HG02970 (cell line): ENCODE data around the gene JMJD8.

ENCODE experiments used
- ATAC-seq: cut with Tn5 transposase; IDR thresholded peaks from one replicate; pipeline ENCODE4 v1.9.1; 2021; ENCODE audit warnings: mild to moderate bottlenecking, moderate library complexity, moderate number of reproducible peaks; ENCODE audit not compliant: unreplicated experiment, low FRiP score

JMJD8 gene

GRCh38 chr16:710500-711075 is 26.5 kb upstream of the JMJD8 start:
- ATAC-seq: no peak

GRCh38 chr16:709566-710499 is 25.7 kb upstream of the JMJD8 start:
- no peak for ATAC-seq

GRCh38 chr16:708959-709358 is 24.8 kb upstream of the JMJD8 start:
- ATAC-seq: no peak

GRCh38 chr16:708019-708418 is 23.9 kb upstream of the JMJD8 start:
- no peak for ATAC-seq

GRCh38 chr16:707062-707538 is 23.0 kb upstream of the JMJD8 start:
- ATAC-seq: no peak

GRCh38 chr16:706189-707061 is 22.3 kb upstream of the JMJD8 start:
- ATAC-seq: no peak

GRCh38 chr16:705431-706188 is 21.5 kb upstream of the JMJD8 start, which contains the start of gene FBXL16:
Gene FBXL16 (minus strand): TSS chr16:705801. CDS start chr16:697405, 8,396 bp downstream.
- no peak for ATAC-seq

- ATAC-seq: no peak
Observed at GRCh38 chr16:704552-705380, 20.6 kb upstream of the JMJD8 start.

GRCh38 chr16:704047-704446 is 19.9 kb upstream of the JMJD8 start:
- no peak for ATAC-seq

- no peak for ATAC-seq
Observed at GRCh38 chr16:703406-703805, 19.3 kb upstream of the JMJD8 start.

GRCh38 chr16:702341-702740 is 18.2 kb upstream of the JMJD8 start:
- ATAC-seq: no peak

- no peak for ATAC-seq
Observed at GRCh38 chr16:700684-701584, 16.8 kb upstream of the JMJD8 start.

GRCh38 chr16:698911-699671 is 15.0 kb upstream of the JMJD8 start:
- ATAC-seq: no peak

GRCh38 chr16:695355-696089 is 11.4 kb upstream of the JMJD8 start:
- ATAC-seq: no peak

GRCh38 chr16:694863-695354 is 10.8 kb upstream of the JMJD8 start:
- ATAC-seq: no peak

- no peak for ATAC-seq
Observed at GRCh38 chr16:694187-694862, 10.2 kb upstream of the JMJD8 start.
